ENCODE data around the gene EZH2.

Gene EZH2

DNA sequence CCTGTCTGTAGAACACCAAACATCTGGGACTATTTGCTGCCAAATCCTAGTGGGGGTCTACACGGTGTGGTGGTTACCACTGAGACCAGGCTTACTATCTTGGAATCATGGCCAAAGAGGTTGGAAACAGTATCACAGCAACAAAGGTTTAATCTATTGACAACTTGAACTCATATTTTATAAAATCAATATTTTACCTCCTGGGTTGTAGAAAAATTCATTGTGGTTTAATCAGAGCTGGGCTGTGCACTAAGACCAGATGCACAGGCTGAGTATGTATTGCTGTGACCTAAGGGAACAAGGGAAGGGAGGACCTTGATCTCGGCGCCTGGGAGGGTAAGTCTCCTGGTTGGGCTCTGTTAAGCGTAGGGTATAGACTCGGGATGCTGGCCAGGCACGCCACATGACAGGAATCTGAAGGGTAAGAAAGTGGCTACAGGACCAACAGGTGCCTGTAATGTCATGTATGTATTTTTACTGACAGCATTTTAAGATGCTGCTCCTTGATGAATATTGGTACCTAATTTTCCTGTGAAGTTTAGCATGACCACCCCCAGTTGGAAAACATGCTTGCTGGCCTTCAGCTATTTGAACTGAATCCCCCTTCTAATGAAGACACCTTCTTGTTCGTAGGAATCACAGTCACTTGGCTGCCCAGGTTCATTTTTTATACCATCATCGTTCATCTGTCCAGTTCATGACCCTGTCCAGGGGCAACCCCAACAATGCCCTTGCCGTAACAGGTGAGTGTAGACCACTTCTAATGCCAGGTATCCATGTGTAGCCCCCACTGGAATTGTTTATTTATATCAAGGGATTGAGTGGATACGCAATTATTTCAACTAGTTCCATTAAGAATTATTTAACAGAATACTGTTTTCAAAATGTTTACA, 79.5 kb downstream of the EZH2 start:
- DNase-seq = no peak

DNA sequence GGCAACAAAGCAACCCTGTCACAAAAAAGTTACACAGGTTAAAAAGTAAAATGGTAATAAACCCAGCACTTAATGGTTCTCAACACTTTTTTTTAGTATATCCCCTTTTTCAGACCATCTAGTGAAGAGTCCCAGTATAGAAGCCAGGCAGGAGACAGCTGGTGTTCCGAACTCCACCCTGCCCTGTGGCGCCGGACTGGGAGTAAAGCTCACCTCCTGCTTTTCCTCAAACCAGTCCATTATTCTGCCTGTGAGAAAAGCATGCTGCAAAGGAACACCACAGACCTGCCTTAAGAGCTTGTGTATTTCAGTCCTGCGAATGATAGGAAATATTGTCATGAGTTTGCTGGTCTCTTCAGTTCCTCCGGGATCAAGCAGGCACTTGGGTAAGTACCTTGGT, 81.0 kb downstream of the EZH2 start:
- no peak for DNase-seq

DNA sequence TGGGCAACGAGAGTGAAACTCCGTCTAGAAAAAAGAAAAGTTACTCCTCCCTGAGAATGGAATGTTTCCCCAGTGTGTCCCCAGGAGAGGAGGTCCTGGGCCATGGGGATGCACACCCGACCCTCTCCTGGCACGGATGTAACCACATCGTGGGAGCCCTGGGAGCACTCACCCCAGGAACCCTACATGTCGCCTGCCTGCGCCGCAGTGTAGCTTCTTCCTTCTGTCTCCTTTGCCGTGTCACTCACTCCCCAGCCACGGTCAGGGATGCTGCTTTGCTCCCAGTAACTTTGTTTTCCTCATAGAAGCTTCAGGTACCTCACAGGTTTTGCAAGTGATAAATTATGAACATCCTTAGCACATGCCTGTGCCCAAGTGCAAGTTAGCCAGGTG, 82.0 kb downstream of the EZH2 start:
- DNase-seq = no peak

DNA sequence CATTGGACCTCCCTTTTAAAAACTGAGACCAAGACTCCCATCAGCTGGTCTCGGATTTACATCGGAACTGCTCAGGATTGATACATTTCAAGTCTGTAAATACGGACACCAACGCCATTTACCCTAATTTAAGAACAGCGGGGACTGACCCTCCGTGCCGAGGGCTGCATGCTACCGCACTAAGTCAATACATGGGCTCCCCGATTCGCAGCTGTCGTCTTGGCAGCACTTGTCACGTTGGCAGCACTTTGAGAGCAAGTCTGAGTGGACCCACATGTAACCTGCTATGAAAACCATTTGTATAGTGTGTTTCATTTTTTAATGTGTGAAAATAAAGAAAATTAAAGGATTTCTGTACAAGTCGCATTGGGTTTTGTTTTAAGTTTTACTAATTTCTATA, 83.4 kb downstream of the EZH2 start:
- DNase-seq = no peak

DNA sequence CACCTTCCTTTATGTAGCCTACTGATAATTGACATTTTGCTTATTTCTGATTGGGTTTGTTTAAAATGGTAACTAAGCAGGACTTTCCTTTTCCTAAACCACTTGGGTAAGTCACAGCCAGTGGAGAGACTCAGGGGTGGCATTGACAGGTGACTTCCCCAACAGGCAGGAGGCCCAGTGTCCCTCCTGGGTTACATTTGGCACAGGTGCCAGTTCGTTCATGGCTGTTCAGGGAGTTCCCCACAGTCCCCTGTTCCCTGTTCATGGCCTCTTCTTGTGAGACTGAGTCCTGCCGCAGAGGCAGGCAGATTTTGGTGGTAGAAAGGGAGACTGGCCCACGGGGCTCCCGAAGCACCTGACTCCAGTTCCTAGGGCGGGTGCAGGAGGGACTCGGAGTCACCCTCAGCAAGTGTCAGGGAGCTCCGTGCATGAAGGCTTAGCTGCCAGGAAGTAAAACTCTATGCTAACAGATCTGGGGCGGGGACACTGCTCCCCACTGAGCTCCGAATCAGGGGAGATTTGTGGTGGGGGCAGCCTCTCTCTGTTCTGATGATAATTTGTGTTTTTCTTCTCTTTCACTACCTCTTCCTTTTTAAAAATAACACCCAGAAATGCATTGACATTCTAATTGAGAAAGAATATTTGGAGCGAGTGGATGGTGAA, 84.1 kb downstream of the EZH2 start:
- DNase-seq = no peak

DNA sequence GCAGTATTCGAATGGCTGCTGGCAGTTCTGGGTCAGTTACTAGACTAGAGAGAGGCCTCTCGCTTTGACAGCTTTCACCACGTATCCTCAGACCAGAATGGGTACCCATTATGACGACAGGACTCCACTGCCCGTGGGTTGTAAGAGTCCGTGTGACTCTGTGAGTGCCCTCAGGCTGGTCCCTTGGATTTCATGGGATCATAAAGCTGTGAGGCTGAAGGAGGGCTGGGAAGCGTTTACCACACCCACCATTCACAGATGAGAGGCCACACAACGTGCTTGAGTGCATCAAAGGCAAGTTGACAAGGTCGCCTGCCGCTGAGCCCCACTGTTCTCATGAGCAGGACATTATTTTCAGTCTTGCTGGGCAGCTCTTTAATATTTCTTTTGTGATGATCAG, 87.2 kb downstream of the EZH2 start:
- no peak for DNase-seq

DNA sequence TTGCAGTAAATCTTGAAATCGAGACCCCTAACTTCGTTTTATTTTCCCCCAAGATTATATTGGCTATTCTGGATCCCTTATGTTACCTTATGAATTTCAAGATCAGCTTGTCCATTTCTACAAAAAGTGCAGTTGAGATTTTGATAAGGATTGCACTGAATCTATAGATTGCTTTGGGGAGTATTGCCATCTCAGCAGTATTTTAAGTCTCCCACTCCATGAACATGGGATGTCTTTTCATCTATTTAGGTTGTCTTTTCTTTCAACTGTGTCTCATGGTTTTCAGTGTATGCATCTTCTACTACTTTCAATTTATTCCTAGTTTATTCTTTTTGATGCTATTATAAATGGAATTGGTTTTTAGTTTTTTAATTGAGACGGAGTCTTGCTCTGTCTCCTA, 89.6 kb downstream of the EZH2 start:
- DNase-seq = no peak

DNA sequence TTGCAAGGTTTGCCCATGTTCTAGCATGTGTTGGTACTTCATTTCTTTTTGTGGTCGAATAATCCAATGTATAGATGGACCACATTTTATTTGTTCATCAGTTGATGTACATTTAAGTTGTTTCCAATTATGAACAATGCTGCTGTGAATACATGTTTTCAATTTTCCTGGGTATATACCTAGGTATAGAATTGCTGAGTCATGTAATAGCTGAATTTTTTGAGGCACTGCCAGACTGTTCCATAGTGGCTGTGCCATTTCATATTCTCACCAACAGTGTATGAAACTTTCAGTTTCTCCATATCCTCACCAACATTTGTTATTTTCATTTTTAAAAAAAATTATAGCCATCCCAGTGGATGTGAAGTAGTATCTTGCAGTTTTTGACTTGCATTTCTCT, 90.5 kb downstream of the EZH2 start:
- DNase-seq = no peak

DNA sequence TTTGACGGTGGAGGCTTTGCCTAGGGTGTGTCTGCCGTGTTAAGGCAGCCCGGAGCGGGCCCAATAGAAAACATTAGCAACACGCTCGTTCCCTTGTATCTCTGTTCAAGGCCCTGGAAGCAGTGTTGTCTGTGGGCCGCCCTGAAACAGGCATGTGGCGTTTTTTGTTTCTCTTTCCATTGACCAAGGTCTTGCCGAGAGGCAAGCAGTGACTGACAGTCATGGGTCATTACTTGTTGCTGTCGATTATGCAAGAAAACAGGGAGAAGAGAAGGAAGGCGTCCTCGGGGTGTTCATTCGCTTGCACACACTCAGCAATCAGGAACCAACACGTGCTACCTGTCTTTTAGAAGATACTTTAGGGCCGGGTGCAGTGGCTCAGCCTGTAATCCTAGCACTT, 92.5 kb downstream of the EZH2 start:
- no peak for DNase-seq

DNA sequence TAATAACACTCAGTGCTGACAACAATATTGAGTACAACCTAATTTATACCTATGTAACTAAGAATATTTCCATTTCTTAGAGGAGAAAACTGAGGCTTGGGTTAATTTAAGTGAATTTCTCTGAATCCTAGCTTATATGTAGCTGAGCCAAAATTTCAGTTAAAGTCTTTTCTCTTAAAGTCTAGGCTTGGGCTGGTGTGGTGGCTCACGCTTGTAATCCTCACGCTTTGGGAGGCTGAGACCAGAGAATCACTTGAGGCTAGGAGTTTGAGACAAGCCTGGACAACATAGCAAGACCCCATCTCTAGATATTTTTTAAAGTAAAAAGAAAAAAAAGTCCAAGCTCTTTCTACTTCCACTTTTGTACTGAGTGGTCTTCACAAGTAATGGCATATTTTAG, 93.2 kb downstream of the EZH2 start:
- DNase-seq = no peak

DNA sequence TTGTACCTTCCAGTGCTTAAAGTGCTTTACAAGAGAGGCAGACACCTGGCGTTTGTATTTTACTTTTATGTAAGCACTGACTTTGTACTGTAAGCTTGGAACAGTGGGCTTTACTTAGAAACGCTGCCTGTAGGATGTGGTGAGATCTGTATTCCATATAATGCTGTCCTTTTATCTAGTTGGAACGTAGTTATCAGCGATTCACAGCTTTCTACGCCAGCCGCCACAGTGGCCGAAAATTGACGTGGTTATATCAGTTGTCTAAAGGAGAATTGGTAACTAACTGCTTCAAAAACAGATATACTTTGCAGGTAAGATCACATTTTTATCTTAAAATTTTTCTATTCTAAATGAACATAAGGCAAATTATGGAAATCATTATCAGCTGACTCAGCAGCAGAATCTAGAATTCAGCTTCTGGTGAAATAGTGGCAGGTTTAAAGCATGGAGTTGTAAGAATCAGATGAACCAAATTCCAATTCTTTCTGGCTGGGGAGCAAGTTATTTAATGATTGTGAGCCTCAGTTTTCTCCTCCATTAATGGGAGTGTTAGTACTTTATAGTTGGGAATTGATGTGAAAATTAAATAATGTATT, 93.9 kb downstream of the EZH2 start:
- peak; percentile 71 for DNase-seq

DNA sequence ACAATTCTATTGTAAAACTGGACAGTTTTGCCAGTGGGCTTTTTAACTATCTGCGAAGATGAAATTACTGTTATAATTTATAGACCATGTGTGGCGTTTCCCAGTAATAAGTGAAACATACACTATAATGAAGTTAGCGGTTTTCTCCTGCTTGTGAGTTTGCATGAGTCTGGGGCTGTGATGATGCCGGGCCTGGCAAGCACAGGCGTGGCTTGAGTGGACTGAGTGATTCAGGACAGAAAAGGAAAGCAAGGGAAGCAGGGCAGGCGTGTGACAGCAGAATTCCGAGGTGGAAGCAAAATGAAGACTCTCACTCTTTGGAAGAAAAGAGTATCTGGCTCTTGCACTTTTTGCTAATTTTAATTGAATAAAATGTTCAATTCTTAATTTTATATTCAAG, 94.9 kb downstream of the EZH2 start:
- DNase-seq = no peak

DNA sequence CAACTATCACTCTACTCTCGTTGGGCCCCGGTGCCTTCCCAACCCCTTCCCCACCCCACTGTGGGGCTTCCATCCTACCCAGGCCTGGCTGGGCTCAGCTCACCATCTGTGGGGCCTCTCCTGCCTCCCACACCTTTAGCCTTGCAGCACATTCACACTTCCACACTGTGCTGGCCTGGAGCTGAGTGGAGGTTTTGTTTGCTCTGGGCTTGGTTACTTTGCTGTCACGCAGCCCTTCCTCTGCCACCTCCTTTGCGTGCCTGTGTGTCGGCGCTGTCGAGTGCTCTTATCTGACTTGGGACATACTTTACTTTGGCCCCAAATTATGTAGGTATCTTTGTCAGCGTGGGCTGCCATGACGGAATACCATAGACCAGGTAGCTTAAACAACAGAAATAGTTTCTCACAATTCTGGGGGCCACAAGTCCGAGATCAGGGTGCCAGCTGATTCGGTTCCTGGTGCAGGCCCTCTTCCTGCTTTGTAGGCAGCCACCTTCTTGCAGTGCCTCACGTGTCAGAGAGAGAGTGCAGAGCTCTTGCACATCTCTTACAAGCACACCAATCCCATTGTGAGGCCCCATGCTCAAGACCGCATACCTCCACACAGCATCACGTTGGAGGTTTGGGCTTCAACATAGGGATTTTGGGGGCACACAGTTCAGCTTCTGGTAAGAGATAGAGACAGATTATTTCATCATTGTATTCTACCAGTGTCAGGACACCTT, 96.4 kb downstream of the EZH2 start:
- DNase-seq = no peak

DNA sequence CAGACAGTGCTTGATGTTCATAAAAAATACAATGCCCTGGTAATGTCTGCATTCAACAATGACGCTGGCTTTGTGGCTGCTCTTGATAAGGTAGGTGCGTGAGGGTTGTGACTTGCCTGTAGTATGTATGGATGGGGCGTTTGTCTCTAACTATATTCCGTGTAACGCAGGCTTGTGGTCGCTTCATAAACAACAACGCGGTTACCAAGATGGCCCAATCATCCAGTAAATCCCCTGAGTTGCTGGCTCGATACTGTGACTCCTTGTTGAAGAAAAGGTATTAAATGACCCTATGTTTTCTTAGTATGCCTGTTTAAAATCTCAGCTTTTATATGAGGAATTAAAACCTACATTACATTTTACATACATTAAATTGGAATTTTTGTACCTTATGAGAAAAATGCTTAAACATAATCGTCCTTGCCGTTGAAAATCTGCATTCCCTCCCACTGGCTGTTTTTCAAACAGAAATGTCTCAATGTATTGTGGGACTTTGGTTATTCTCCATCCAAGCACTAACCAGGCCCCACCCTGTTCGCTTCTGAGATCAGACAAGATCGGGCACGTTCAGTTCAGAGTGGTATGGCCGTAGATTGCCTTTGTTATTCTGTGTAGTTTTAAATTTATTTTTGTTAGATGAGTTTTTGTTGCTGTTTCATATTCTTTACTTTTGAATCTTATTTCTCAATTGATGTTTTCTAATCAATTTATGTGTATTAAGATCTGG, 100.1 kb downstream of the EZH2 start:
- no peak for DNase-seq

DNA sequence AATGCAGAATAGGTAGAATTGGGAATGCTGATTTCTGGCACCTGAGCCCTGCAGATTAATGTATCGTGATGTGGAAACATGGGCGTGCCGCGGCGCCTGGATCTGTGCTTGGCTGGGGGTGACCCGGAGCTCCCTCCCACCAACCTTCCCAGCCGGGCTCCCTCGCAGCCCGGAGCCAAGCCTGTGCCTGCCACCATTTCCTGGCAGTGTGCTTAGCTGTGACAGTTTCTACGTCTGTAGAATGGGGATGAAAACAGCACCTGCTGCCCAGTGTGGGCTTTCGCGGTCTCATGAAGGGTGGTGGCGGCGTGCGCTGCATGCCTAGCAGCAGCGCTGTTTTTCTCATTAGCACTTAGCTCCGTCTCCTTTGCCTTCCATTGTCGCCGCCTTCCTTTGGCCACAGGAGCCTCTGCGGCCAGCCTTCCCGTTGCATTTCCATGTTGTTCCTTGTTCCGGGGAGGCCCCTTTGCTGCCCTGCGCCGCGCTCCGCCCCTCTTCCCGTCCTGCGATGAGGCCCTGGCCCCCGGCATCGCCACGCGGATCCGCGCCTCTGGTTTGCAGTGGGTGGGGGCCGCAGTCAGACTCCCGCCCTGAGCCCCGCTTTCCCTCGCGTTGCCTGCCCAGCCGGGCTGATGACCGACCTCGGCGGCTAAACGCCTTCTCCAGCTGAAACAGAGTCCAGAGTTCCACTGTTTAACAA, 101.2 kb downstream of the EZH2 start:
- no peak for DNase-seq

DNA sequence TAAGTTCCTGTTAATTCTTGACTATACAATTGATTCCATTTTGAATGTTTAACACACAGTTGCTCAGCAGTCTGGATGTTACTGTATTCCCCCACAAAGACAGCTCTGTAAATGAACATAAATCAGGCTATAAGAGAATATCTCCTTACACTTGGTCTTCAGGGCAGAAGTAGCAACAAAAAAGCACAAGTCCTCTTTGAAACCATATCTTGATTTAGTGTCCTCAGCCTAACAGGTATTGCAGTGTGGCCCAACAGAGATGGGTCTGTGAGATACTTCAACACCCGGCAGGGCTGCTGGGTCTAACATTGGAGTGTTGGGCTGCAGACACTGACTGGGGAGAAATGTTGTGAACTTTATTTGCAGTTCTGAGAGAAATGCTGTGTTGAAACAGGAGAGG, 109.6 kb downstream of the EZH2 start:
- no peak for DNase-seq

DNA sequence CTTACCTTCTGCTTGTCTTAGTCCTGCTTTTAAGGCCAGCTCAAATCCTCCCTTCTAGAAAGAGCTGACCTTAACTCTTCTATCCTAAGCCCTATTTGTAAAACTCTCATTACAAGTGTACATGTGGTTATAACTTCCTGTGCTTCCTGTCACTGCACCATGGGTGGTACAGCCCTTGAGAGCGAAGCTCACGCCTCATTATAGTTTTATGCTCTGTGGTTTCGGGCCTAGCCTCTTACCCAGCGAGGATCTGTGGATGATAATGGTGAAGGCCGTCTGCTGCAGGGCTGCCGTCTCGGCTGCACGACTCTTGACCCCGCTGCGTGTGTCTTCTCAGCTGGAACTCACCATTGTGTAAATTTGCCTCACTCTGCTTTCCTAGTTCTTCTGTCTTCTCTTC, 110.8 kb downstream of the EZH2 start:
- DNase-seq = no peak

DNA sequence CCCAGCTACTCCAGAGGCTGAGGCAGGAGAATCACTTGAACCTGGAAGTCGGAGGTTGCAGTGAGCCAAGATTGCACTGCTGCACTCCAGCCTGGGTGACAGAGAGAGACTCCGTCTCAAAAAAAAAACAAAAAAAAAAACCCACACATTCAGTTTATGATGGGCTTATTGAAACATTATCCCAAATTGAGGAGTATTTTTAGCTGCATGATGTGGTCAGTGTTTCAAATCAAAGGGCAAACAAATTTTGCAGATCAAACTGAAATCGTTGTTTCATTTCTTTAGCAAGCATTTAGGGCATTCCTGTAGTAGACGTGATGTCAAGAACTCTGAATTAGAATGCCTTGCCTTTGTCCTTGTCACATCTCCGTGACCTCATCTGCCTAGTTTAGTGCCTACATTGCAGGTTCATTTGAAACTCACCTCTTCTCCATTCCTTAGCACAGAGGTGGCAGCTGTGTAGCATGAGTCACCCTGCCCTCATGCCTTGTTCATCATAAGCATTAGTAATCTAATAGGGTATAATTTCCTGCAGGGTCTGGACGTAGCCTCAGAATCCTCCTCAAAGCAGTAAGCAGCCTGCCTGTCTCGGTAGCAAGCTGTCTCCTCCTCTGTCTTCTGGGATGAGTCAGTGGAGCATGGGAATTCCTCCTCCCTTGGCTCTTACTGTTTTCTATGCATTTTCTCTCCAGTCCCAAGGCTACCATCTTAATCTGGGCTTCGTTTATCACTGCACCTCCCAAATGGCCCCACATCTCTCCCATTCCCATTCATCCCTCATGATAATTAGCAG, 111.6 kb downstream of the EZH2 start:
- DNase-seq = no peak

DNA sequence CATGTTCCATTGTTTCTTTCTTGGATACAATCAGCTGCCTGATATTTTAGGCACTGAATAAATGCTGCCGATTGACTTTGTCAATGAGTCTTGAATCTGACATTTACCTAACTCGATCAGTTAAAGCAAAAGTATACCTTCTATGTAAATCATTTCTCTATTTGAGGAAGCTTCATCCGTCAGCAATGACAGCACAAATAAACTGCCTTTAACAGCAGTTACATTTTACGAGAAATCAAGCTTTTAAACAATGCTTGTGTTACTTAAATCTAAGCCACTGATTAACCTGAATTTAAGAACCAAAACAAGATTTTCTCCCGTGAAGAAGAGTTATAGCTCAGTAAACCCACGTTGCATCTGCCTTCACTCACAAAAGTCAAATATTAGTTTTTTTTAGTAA, 114.1 kb downstream of the EZH2 start:
- no peak for DNase-seq

DNA sequence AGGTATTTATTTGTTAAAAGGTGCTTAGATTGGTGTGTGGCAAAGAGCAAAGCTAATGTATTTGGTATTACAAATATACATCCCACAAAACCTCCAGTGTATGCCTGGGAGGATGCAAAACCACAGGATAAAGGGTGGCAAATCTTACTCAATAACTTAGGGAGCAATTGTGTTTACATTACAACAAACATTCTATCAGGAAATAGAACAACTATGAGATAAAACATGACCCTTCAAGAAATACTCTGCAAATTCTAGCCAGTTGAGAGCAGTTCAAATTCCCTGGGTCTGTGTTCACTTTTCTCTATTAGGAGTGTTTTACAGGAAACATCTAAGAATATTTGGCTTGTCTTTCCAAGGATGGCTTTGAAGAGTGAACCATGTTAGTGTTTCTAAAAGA, 120.5 kb downstream of the EZH2 start:
- DNase-seq = no peak

DNA sequence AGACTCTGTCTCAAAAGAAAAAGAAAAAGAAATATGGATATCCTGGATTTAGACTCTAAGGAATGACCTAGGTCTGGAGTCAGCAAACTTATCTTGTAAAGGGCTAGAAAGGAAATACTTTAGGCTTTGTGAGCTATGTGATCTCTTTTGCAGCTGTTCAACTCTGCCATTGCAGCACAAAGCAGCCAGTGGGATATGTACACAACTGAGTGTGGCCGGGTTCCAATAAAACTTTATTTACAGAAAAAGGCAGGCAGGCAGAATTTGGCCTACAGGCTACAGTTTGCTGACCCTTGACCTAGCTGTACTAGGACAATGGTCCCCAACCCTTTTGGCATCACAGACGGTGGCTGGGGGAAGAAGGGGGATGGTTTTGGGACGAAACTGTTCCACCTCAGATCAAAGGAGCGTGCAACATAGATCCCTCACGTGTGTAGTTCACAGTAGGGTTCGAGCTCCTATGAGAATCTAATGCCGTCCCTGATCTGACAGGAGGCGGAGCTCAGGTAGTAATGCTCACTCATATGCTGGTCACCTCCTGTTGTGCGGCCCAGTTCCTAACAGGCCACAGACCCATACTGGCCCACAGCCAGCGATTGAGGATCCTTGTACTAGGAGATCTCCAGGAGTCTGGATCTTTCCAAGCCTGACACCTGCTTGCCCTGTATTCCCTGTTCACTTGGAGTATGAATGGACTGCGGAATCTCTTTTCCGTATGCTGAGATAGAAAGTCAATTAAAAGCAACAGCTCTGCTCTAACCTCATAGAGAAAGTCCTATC, 122.4 kb downstream of the EZH2 start:
- no peak for DNase-seq

Measured in OCI-M1 (cell line).